ENCODE results near the gene SKA2. TPM values are rescaled to one million over a fixed set of nuclear protein-coding genes. Genes with fewer than 3 reads are reported as not detected.
A peak's percentile ranks its signal among the peaks of the same experiment; 100 is the strongest.

SKA2 gene
- total and polyA plus RNA-seq, 10 of the 15 experiments (the other 5 are each of a cell fraction or from before 2014, with no cell fraction given): 40.3 to 137 (median 112) TPM

DNA sequence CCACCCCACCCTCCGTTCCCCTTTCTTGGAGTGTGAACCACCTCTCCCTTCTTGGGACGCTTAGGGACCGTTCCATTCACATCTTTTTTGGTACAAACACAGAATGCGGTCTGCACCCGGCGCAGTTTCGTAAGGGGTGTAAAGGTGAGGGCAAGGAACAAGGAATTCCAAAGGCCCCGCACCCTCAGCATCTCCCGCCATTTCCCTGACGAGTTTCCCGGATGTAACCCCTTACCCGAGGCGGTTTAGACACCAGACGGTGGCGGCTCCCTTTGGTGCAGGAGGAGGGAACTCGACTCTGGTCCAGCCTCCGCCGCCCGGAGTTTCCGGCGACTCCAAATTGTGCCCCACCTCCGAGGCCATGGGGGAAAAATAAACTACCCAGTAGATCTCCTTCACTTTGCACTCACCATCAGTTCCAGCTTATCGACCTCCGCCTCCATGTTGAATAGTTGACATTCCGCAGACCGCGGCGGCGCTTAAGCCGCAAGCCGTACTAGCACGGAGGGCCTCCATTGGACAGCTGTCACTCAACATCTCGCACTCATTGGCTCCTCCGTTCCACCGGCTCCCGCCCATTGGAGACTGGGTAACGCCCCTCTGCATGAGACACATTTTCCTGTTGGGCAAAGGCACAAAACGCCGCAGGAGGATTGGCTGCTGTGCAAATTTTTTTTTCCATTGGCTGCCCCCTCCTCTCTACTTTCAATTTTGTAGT lies at the start of gene SKA2 (continued):
- TF ChIP-seq MTA3 (IDR thresholded peaks at IDR 0.05; ENCODE audit: borderline replicate concordance, low read length): no peak; the same call in 1 of the 2 replicates
- no peak for TF ChIP-seq ASH2L (IDR thresholded peaks at IDR 0.05; ENCODE audit: borderline replicate concordance, low read depth)
- no peak for TF ChIP-seq RAD51 (IDR thresholded peaks at IDR 0.05)
- no peak for TF ChIP-seq CREB1 (IDR thresholded peaks at IDR 0.05; ENCODE audit: low read depth)
- no peak for TF ChIP-seq MYB (IDR thresholded peaks at IDR 0.05; ENCODE audit: borderline replicate concordance, low read depth, low read length)
- TF ChIP-seq HSF1 (IDR thresholded peaks at IDR 0.05; ENCODE audit: low read depth, low read length): no peak
- TF ChIP-seq, protein P1, sequence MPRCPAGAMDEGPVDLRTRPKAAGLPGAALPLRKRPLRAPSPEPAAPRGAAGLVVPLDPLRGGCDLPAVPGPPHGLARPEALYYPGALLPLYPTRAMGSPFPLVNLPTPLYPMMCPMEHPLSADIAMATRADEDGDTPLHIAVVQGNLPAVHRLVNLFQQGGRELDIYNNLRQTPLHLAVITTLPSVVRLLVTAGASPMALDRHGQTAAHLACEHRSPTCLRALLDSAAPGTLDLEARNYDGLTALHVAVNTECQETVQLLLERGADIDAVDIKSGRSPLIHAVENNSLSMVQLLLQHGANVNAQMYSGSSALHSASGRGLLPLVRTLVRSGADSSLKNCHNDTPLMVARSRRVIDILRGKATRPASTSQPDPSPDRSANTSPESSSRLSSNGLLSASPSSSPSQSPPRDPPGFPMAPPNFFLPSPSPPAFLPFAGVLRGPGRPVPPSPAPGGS (IDR thresholded peaks at IDR 0.05; ENCODE audit: borderline replicate concordance, insufficient read depth, low read depth, low read length, poor library complexity, severe bottlenecking): no peak
- 0 out of 2 replicates have a peak, but pooled peaks have one; percentile 74 for TF ChIP-seq RBBP5 (conservative IDR thresholded peaks at IDR 0.05)
- TF ChIP-seq PBX3 (IDR thresholded peaks at IDR 0.05; ENCODE audit: insufficient replicate concordance, low read depth, low read length): peak; percentile 92
- TF ChIP-seq GATAD2B (conservative IDR thresholded peaks at IDR 0.05; ENCODE audit: low read depth): no peak
- no peak for TF ChIP-seq TCF7 (IDR thresholded peaks at IDR 0.05; ENCODE audit: borderline replicate concordance)
- no peak; the same call in 1 of the 2 replicates for TF ChIP-seq CREM (IDR thresholded peaks at IDR 0.05; ENCODE audit: low read depth)
- TF ChIP-seq, protein P2, sequence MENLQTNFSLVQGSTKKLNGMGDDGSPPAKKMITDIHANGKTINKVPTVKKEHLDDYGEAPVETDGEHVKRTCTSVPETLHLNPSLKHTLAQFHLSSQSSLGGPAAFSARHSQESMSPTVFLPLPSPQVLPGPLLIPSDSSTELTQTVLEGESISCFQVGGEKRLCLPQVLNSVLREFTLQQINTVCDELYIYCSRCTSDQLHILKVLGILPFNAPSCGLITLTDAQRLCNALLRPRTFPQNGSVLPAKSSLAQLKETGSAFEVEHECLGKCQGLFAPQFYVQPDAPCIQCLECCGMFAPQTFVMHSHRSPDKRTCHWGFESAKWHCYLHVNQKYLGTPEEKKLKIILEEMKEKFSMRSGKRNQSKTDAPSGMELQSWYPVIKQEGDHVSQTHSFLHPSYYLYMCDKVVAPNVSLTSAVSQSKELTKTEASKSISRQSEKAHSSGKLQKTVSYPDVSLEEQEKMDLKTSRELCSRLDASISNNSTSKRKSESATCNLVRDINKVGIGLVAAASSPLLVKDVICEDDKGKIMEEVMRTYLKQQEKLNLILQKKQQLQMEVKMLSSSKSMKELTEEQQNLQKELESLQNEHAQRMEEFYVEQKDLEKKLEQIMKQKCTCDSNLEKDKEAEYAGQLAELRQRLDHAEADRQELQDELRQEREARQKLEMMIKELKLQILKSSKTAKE (IDR thresholded peaks at IDR 0.05; ENCODE audit: low read depth, poor library complexity, severe bottlenecking): peak; percentile 92
- TF ChIP-seq IKZF1 (conservative IDR thresholded peaks at IDR 0.05): peak; percentile 82
- no peak for TF ChIP-seq USF2 (IDR thresholded peaks at IDR 0.05; ENCODE audit: borderline replicate concordance, low read depth, low read length)
- TF ChIP-seq LARP7 (IDR thresholded peaks at IDR 0.05): no peak
- TF ChIP-seq, protein P3, sequence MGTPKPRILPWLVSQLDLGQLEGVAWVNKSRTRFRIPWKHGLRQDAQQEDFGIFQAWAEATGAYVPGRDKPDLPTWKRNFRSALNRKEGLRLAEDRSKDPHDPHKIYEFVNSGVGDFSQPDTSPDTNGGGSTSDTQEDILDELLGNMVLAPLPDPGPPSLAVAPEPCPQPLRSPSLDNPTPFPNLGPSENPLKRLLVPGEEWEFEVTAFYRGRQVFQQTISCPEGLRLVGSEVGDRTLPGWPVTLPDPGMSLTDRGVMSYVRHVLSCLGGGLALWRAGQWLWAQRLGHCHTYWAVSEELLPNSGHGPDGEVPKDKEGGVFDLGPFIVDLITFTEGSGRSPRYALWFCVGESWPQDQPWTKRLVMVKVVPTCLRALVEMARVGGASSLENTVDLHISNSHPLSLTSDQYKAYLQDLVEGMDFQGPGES (IDR thresholded peaks at IDR 0.05): peak; percentile 94
- TF ChIP-seq NRF1 (conservative IDR thresholded peaks at IDR 0.05; ENCODE audit: low read depth, low read length): no peak
- no peak for TF ChIP-seq BRCA1 (IDR thresholded peaks at IDR 0.05; ENCODE audit: low read depth, low read length)
- TF ChIP-seq CEBPB (IDR thresholded peaks at IDR 0.05; ENCODE audit: borderline replicate concordance in 1 of 2, low read depth in 2 of 2, low read length in 2 of 2): no peak
- no peak for TF ChIP-seq HDAC6 (IDR thresholded peaks at IDR 0.05; ENCODE audit: unreplicated experiment)
- TF ChIP-seq FOS (IDR thresholded peaks at IDR 0.05; ENCODE audit: borderline replicate concordance, extremely low read depth, insufficient read length): peak; percentile 98
